MV-4-11 (cell line): Measurements from ENCODE around the gene PRCC.

Experiments used
- DNase-seq: peaks from one replicate; lab custom pipeline; 2025; lab: John Stamatoyannopoulos, UW

Gene PRCC

GRCh38 chr1:156844102-156844501 is 76.8 kb downstream of the PRCC start:
- no peak for DNase-seq

- no peak for DNase-seq
Measured at GRCh38 chr1:156844638-156845037, 77.3 kb downstream of the PRCC start.

GRCh38 chr1:156845055-156845952 is 78.0 kb downstream of the PRCC start:
- no peak for DNase-seq

- no peak for DNase-seq
Measured at GRCh38 chr1:156845953-156846545, 78.7 kb downstream of the PRCC start.

GRCh38 chr1:156846643-156847042 is 79.3 kb downstream of the PRCC start:
- no peak for DNase-seq

GRCh38 chr1:156847591-156848460 is 80.5 kb downstream of the PRCC start:
- DNase-seq, result no peak

- no peak for DNase-seq
Measured at GRCh38 chr1:156848461-156849150, 81.3 kb downstream of the PRCC start.

GRCh38 chr1:156849151-156849496 is 81.8 kb downstream of the PRCC start:
- DNase-seq, result no peak
